HG03135 (cell line): Measurements from ENCODE around the gene GRK5.

ENCODE experiments used
- ATAC-seq: cut with Tn5 transposase; IDR thresholded peaks from one replicate; pipeline ENCODE4 v1.9.1; 2021; ENCODE audit warnings: mild to moderate bottlenecking, moderate library complexity; ENCODE audit not compliant: unreplicated experiment

The GRK5 gene

DNA sequence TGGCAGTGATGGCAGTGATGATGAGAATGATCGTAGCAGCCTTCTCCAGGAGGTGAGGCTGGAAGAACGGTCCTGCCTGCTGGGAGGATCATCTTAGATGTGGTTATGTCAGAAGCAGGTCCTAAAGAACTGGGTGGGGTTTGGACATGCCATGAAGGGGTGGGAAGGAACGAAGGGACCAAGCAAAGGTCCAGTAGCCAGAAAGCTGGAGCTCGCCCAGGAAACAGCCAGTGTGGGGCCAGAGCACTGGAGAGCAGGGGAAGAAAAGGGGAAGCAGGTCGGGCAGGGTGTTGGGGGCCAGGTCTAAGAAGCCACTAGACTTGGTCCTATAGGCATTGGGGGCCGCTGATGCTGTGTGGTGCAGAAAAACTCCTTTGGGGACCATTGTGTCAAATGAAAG is 207.8 kb downstream of the GRK5 start:
- ATAC-seq, result no peak

DNA sequence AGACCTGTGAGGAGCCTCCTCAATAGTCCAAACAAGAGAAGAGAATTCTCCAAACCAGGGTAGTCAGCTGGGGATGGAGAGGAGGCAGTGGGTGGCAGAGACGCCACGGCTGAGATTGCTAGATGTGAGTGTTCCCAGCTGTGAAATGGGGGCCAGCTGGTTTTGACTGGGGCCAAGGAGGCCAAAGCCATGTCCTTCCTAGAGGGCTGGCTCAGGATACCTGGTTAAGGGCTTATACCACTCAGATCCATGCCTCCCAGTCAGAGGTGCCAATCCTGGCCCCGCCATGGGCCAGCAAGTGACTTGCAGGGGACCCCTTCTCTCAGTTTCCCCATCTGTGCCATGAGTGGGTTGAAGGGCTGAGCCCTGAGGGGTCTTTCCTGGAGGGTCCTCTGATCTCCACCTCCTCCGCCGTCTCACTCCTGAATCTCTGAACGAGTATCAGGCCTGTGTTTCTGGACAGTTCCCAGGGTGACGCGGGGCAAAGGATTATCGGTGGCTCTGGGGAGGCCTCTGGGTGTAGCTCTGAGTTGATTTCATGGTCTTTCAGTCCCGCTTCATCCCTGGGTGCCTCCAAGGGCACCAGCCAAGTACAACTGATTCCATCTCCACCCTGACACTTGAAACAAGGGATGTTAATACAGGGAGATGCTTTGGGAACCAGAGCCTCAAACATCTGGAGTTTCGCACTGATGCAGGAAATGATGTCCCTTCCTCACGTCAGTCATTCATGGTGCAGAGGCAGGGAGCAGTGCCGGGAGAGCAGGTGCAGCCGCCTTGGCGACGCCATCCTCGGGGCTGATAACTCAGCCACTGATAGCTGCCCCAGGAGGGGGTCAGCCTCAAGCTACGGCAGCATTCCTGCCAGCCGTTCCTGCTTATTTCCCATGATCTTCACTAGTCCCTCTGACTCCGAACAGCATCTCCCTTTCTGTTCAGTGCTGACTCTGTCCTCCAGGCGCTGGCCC is 208.4 kb downstream of the GRK5 start:
- ATAC-seq, result no peak

- no peak for ATAC-seq
Observed at GRCh38 chr10:119416855-119417254, 209.5 kb downstream of the GRK5 start.

DNA sequence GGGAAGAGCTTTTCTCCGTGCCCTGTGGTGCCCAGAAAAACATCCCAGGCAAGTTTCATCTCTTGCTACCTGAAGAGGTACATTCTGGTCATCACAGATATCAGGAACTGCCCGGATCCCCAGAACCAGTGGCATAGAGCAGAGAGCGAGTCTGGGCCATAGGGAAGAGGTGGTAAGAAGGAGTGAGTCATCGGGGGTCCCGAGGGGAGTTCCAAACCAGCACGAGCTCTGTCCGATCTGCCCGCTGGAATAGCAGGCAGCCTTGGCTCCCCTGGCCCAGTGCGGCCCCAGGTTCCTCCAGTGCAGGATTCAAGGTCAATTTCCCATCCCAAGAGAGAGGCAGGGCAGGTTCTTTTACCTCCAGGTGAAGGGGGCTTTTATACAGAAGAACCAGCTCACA is 210.5 kb downstream of the GRK5 start:
- ATAC-seq, result no peak

- ATAC-seq, result no peak
Observed at GRCh38 chr10:119418362-119418761, 211.0 kb downstream of the GRK5 start.

DNA sequence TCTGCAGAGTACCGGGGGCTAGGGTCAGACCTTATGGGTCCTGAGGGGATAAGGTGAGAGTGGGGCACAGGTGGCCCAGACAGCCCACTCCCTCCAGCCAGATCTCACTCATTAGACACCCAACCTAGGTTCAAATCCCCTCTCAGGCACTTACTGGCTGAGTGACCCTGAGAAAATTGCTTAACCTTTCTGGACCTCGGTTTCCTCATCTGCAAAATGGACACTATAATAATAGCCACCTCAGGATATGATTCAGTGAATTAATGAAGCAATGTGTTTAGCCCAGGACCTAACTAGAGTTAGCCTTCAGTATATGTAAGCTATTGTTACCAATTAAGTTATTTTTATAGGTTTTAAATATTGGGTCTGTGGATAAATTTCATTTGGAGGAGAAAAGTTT is 212.6 kb downstream of the GRK5 start:
- ATAC-seq, result no peak

DNA sequence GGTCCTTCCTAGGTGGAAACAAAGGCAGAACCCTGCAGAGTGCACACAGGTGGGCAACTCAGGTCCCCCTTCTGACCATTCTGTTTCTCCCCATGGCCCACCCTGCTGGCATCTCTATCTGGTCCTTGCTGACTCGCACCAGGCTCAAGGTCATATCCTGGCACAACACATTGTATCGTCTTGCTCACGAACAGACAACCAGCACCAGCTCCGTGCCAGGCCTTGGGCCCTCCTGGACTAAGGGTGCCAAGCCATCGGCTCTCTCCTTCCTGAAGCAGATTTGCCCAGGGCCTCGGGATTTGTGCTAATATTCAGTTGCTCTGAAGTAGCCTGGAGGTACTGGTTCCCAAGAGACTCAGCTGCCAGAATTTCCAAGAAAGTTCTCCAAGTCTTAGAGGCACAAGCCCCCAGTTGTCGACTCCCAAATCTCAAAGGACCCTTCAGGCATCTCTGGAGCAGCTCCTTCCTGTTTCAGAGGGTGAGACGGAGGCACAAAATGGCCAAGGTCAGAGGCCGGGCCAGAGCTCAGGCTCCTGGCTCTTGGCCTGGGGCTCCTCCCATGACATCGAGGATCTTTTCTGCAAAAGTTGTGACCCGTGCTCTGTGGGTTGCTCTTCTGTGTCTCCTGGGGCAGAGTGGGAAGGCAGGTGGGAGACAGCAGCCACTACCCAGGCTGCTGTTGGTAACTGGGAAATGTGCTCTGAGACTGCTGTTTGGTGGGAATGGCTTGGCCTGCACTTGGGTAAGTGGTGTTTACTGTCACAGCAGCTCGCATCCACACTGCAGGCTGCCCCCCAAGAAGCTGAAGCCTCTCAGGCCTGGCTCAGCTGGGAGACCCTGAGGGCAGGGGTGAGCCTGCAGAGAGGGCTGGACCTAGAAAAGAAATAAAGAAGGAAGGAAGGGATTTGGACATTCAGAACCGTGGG is 213.8 kb downstream of the GRK5 start:
- ATAC-seq, result no peak

GRCh38 chr10:119421891-119422681 is 214.7 kb downstream of the GRK5 start:
- ATAC-seq, result no peak

GRCh38 chr10:119422682-119423509 is 215.5 kb downstream of the GRK5 start:
- ATAC-seq, result no peak

DNA sequence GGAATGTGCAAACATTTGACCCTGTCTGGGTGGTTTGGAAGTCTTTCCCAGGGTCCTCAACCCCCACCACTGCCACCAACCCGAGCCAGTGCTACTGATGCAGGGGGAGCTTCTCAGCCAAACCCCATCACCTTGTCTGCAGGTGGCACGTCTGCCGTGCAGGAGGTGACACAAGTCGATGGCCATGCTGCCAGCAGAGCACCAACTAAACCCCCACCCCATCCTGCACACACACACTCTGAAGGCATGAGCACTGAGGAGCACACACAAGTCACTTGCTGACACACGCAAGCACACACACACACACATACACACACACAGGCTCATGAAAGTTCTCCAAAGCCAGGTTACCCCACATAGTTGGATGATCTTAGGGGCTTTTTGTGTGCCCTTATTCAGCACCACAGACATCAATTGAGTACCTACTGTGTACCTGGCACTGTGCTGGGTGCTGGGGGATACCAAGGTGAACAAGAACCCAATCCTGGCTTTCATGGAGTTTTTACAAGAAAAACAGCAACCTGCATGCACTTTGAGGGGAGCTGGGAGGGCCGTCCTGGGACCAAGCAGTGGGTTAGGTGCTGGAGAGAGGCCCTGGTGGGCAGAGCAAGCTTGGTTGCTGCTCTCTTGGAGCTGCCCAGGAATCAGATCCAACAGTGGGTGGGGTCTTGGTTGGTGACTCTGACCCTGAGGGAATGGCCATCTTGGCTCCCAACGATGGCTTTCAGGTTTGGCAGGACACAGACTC is 216.3 kb downstream of the GRK5 start:
- ATAC-seq, result no peak

GRCh38 chr10:119424258-119424975 is 217.0 kb downstream of the GRK5 start:
- no peak for ATAC-seq

DNA sequence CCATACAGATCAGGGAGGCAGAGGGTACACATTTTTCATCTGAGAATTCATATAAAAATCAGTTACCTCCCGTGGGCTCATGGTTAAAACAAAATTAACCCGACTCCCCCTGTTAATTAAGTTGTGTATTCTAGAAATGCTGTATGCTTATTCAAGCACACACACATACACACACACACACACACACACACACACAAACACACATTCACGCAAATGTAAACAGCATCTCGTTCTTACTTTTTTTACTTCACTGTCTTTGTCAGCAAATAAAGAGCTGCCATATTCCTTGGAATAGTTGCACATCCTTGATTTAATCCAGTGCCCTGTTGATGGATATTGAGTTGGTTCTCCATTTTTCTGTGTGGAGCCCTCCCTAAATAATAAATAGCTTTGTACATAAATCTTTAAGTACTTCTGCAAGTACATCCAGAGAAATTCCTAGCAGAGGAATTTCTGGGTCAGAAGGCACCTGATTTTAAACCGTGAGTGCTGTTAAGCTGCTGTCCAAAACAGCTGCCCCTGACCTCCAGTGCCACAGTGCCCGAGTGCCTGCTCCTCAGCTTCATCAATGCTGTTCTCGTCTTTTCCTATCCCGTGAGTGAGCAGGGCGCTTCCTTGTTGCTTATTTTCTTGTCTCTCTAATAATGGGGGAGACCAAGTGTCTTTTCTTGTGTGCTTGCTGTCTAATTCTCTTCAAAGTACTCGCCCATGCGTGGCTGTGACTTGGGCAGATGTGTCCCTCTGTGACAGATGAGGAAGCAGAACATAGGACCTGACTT is 217.9 kb downstream of the GRK5 start:
- ATAC-seq, result no peak

DNA sequence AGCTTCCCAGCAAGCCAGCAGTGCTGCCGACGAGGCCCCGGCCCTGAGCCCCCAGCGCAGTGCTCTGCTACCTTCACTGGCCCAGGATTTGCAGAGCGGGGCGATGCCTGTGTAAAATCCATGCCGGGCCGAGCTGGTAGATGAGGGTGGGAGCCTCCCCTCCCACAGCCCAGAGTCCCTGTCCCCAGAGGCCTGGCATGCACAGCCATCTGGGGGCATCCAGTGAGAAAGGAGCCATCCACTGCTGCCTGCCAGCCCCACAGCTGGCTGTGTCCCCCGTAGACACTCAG is 218.5 kb downstream of the GRK5 start:
- ATAC-seq, result no peak

- ATAC-seq, result no peak
Observed at GRCh38 chr10:119426699-119427098, 219.3 kb downstream of the GRK5 start.

DNA sequence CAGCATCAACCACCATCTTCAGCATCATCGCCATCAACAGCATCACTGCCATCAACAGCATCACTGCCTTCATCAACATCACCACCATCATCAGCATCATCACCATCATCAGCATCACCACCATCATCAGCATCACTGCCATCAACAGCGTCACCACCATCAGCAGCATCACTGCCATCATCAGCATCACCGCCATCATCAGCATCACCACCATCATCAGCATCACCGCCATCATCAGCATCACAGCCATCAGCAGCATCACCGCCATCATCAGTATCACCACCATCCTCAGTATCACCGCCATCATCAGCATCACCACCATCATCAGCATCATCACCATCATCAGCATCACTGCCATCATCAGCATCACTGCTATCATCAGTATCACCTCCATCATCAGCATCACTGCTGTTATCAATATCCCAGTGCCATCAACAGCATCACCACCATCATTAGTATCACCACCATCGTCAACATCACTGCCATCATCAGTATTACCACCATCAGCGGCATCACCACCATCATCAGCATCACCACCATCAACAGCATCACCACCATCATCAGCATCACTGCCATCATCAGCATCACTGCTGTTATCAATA is 220.0 kb downstream of the GRK5 start:
- no peak for ATAC-seq

GRCh38 chr10:119428789-119429188 is 221.4 kb downstream of the GRK5 start:
- no peak for ATAC-seq

- ATAC-seq, result no peak
Observed at GRCh38 chr10:119429771-119430170, 222.4 kb downstream of the GRK5 start.
